Measurements from ENCODE around the gene GMDS.

Gene GMDS

GRCh38 chr6:2035826-2036709 is 209.3 kb downstream of the GMDS start:
- DNase-seq (ENCODE audit: low spot score), result no peak

- no peak for DNase-seq (ENCODE audit: low spot score)
These were observed 210.4 kb downstream of the GMDS start for GRCh38 chr6:2035046-2035445.

GRCh38 chr6:2034256-2034655 is 211.1 kb downstream of the GMDS start:
- DNase-seq (ENCODE audit: low spot score), result no peak

- DNase-seq (ENCODE audit: low spot score), result no peak
These were observed 211.9 kb downstream of the GMDS start for GRCh38 chr6:2033544-2033943.

GRCh38 chr6:2030682-2031244 is 214.6 kb downstream of the GMDS start:
- no peak for DNase-seq (ENCODE audit: low spot score)

GRCh38 chr6:2029952-2030351 is 215.5 kb downstream of the GMDS start:
- DNase-seq (ENCODE audit: low spot score), result no peak

- no peak for DNase-seq (ENCODE audit: low spot score)
These were observed 216.1 kb downstream of the GMDS start for GRCh38 chr6:2029130-2029794.

GRCh38 chr6:2028457-2029038 is 216.9 kb downstream of the GMDS start:
- DNase-seq (ENCODE audit: low spot score), result peak; percentile 24

- DNase-seq (ENCODE audit: low spot score), result no peak
These were observed 219.3 kb downstream of the GMDS start for GRCh38 chr6:2026133-2026532.

GRCh38 chr6:2021713-2022125 is 223.7 kb downstream of the GMDS start:
- DNase-seq (ENCODE audit: low spot score), result peak; percentile 65

GRCh38 chr6:2020909-2021308 is 224.5 kb downstream of the GMDS start:
- DNase-seq (ENCODE audit: low spot score), result peak; percentile 22

GRCh38 chr6:2019051-2019450 is 226.4 kb downstream of the GMDS start:
- no peak for DNase-seq (ENCODE audit: low spot score)

- no peak for DNase-seq (ENCODE audit: low spot score)
These were observed 229.4 kb downstream of the GMDS start for GRCh38 chr6:2016040-2016439.

- DNase-seq (ENCODE audit: low spot score), result no peak
These were observed 236.9 kb downstream of the GMDS start for GRCh38 chr6:2008383-2008976.

- no peak for DNase-seq (ENCODE audit: low spot score)
These were observed 238.2 kb downstream of the GMDS start for GRCh38 chr6:2007165-2007564.

- DNase-seq (ENCODE audit: low spot score), result no peak
These were observed 240.5 kb downstream of the GMDS start for GRCh38 chr6:2004888-2005287.

GRCh38 chr6:2000962-2001361 is 244.4 kb downstream of the GMDS start:
- DNase-seq (ENCODE audit: low spot score), result no peak

- DNase-seq (ENCODE audit: low spot score), result no peak
These were observed 247.7 kb downstream of the GMDS start for GRCh38 chr6:1997702-1998101.

GRCh38 chr6:1995636-1996035 is 249.8 kb downstream of the GMDS start:
- no peak for DNase-seq (ENCODE audit: low spot score)

GRCh38 chr6:1993042-1993441 is 252.4 kb downstream of the GMDS start:
- DNase-seq (ENCODE audit: low spot score), result no peak

- DNase-seq (ENCODE audit: low spot score), result no peak
These were observed 254.0 kb downstream of the GMDS start for GRCh38 chr6:1991332-1991878.

- no peak for DNase-seq (ENCODE audit: low spot score)
These were observed 256.6 kb downstream of the GMDS start for GRCh38 chr6:1988843-1989242.
